HEK293 (cell line): Measurements from ENCODE around the gene BIRC5.

Experiments used
- KLF8 ChIP-seq: fragments of 450-650 bp; formaldehyde crosslinking; IDR thresholded peaks from 2 replicates; pipeline ENCODE4 v1.5.1; 2016; ENCODE audit warnings: missing biosample characterization, missing genetic modification characterization
- ZIC2 ChIP-seq: fragments of 450-650 bp; formaldehyde crosslinking; IDR thresholded peaks from 2 replicates; pipeline ENCODE4 v1.5.1; 2016; ENCODE audit warnings: missing biosample characterization, missing genetic modification characterization
- ZNF416 ChIP-seq: fragments of 450-650 bp; formaldehyde crosslinking; IDR thresholded peaks from 2 replicates; pipeline ENCODE4 v1.5.1; 2016; ENCODE audit warnings: missing biosample characterization, missing genetic modification characterization
- ZNF626 ChIP-seq: fragments of 450-650 bp; sonication (Bioruptor Pico); formaldehyde crosslinking; IDR thresholded peaks from 2 replicates; pipeline ENCODE4 v1.5.1; 2018; ENCODE audit warnings: missing biosample characterization, missing genetic modification characterization, inconsistent platforms
- ZNF654 ChIP-seq: fragments of 450-650 bp; formaldehyde crosslinking; IDR thresholded peaks from 2 replicates; pipeline ENCODE4 v1.5.1; 2016; ENCODE audit warnings: low read depth, missing biosample characterization, missing genetic modification characterization
- ZNF658 ChIP-seq: fragments of 450-650 bp; formaldehyde crosslinking; IDR thresholded peaks from 2 replicates; pipeline ENCODE4; 2016; ENCODE audit warnings: missing biosample characterization, missing genetic modification characterization
- ZNF660 ChIP-seq: fragments of 450-650 bp; IDR thresholded peaks from 2 replicates; pipeline ENCODE4 v1.5.1; 2018; ENCODE audit warnings: missing biosample characterization, mild to moderate bottlenecking, missing genetic modification characterization
- ZNF785 ChIP-seq: fragments of 450-650 bp; formaldehyde crosslinking; IDR thresholded peaks from 2 replicates; pipeline ENCODE4 v1.5.1; 2016; ENCODE audit warnings: missing biosample characterization, missing genetic modification characterization
- ZNF830 ChIP-seq: fragments of 450-650 bp; IDR thresholded peaks from 2 replicates; pipeline ENCODE4 v1.5.0; 2018; ENCODE audit warnings: missing biosample characterization, missing genetic modification characterization, low read depth, mild to moderate bottlenecking, moderate library complexity
- TF ChIP-seq, protein P1 (sequence below): fragments of 450-650 bp; formaldehyde crosslinking; IDR thresholded peaks from 2 replicates; pipeline ENCODE4 v1.5.1; 2016; ENCODE audit warnings: missing biosample characterization, missing genetic modification characterization

DNA sequence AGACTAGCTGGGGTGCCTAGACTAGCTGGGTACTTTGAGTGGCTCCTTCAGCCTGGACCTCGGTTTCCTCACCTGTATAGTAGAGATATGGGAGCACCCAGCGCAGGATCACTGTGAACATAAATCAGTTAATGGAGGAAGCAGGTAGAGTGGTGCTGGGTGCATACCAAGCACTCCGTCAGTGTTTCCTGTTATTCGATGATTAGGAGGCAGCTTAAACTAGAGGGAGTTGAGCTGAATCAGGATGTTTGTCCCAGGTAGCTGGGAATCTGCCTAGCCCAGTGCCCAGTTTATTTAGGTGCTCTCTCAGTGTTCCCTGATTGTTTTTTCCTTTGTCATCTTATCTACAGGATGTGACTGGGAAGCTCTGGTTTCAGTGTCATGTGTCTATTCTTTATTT lies 9.0 kb downstream of the BIRC5 start:
- TF ChIP-seq, protein P1, sequence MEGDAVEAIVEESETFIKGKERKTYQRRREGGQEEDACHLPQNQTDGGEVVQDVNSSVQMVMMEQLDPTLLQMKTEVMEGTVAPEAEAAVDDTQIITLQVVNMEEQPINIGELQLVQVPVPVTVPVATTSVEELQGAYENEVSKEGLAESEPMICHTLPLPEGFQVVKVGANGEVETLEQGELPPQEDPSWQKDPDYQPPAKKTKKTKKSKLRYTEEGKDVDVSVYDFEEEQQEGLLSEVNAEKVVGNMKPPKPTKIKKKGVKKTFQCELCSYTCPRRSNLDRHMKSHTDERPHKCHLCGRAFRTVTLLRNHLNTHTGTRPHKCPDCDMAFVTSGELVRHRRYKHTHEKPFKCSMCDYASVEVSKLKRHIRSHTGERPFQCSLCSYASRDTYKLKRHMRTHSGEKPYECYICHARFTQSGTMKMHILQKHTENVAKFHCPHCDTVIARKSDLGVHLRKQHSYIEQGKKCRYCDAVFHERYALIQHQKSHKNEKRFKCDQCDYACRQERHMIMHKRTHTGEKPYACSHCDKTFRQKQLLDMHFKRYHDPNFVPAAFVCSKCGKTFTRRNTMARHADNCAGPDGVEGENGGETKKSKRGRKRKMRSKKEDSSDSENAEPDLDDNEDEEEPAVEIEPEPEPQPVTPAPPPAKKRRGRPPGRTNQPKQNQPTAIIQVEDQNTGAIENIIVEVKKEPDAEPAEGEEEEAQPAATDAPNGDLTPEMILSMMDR (tag by site-specific recombination), result no peak
- TF ChIP-seq ZNF654 (no peak), KLF8 (tag by site-specific recombination) (no peak), ZNF658 (tag by site-specific recombination) (no peak), ZNF416 (tag by site-specific recombination) (no peak), ZNF830 (tag by site-specific recombination) (no peak), ZIC2 (tag by site-specific recombination) (no peak), ZNF626 (tag by site-specific recombination) (no peak), ZNF660 (no peak), ZNF785 (tag by site-specific recombination) (no peak)
